ENCODE results near the gene ITSN1.

- TF ChIP-seq CTCF (IDR thresholded peaks at IDR 0.05) (no peak), POLR2A (IDR thresholded peaks at IDR 0.05) (no peak)
Measured at GRCh38 chr21:33696465-33696864, 54.2 kb downstream of the ITSN1 start.

All from body of pancreas (tissue), 4 donors.